IMR-90 (cell line): ENCODE measurements around the gene GRM8. TPM values are rescaled to one million over a fixed set of nuclear protein-coding genes. Genes with fewer than 3 reads are reported as not detected.

Experiments used
- ATAC-seq: fragments of 200-7000 bp; cut with Tn5 transposase; 2 replicates; pipeline ENCODE4 v1.9.1; 2020; ENCODE audit warnings: low read depth, mild to moderate bottlenecking, moderate library complexity
- BruUV-seq: library from RNA; stranded (reverse); fragments of 400-500 nt; replicated peaks from 2 replicates; lab custom pipeline; 2021; lab: Mats Ljungman, UMichigan
- CTCF ChIA-PET: fragments of 300-600 bp; formaldehyde crosslinking; extraction: SDS; loops from one replicate; lab custom pipeline; 2021; ENCODE audit warnings: antibody characterized with exemption; lab: Yijun Ruan, JAX
- POLR2A ChIA-PET: fragments of 300-600 bp; sonication (Branson Sonifier 250); formaldehyde crosslinking; loops from one replicate; lab custom pipeline; 2022; ENCODE audit warnings: antibody characterized with exemption; ENCODE audit not compliant: unreplicated experiment; lab: Charles Lee
- DNase-seq: peaks from one replicate; pipeline ENCODE4 v3.0.0; 2013
- H2AFZ ChIP-seq: replicated peaks from 2 replicates; pipeline ENCODE3; 2013; ENCODE audit warnings: low read length, mild to moderate bottlenecking; ENCODE audit not compliant: poor library complexity
- H2AK5ac ChIP-seq: 2 replicates; pipeline ENCODE4 v1.6.1; 2013; ENCODE audit warnings: low read depth, low read length, inconsistent platforms
- H2AK9ac ChIP-seq: replicated peaks from 2 replicates; pipeline ENCODE3; 2013; ENCODE audit warnings: mild to moderate bottlenecking, low read depth, low read length, moderate library complexity; ENCODE audit not compliant: poor library complexity
- H2BK120ac ChIP-seq: 2 replicates; pipeline ENCODE4 v1.6.1; 2013; ENCODE audit warnings: low read depth, low read length, inconsistent platforms
- H2BK15ac ChIP-seq: 3 replicates; pipeline ENCODE4 v1.6.1; 2013; ENCODE audit warnings: low read depth, low read length, inconsistent platforms
- H2BK20ac ChIP-seq: 2 replicates; pipeline ENCODE4 v1.6.1; 2013; ENCODE audit warnings: low read depth, mild to moderate bottlenecking, inconsistent platforms, low read length, moderate library complexity
- H2BK5ac ChIP-seq: 2 replicates; pipeline ENCODE4 v1.6.1; 2013; ENCODE audit warnings: mild to moderate bottlenecking, low read depth, low read length, inconsistent platforms; ENCODE audit not compliant: poor library complexity, severe bottlenecking
- H3K14ac ChIP-seq: replicated peaks from 2 replicates; pipeline ENCODE4 v1.6.1; 2013; ENCODE audit warnings: low read depth, low read length, inconsistent platforms
- H3K18ac ChIP-seq: 2 replicates; pipeline ENCODE4 v1.6.1; 2013; ENCODE audit warnings: low read depth, low read length, control low read depth
- H3K23ac ChIP-seq: 2 replicates; pipeline ENCODE4 v1.6.1; 2013; ENCODE audit warnings: low read depth, low read length, inconsistent platforms
- H3K27ac ChIP-seq: 2 replicates; pipeline ENCODE4 v1.5.1; 2013; ENCODE audit warnings: mild to moderate bottlenecking, control low read depth, low read length; ENCODE audit not compliant: insufficient read depth
- H3K27me3 ChIP-seq: 2 replicates; pipeline ENCODE4 v1.6.1; 2013; ENCODE audit warnings: low read length; ENCODE audit not compliant: control insufficient read depth, insufficient read depth
- H3K36me3 ChIP-seq: 2 replicates; pipeline ENCODE4 v1.6.1; 2013; ENCODE audit warnings: low read length, mixed read lengths; ENCODE audit not compliant: control insufficient read depth, insufficient read depth
- H3K4ac ChIP-seq: 2 replicates; pipeline ENCODE4 v1.6.1; 2013; ENCODE audit warnings: low read depth, low read length, inconsistent platforms
- H3K4me1 ChIP-seq: 2 replicates; pipeline ENCODE4 v1.6.1; 2013; ENCODE audit warnings: low read length, mixed read lengths; ENCODE audit not compliant: control insufficient read depth, insufficient read depth
- H3K4me2 ChIP-seq: 2 replicates; pipeline ENCODE4 v1.6.1; 2013; ENCODE audit warnings: low read depth, mild to moderate bottlenecking, control low read depth, low read length, moderate library complexity
- H3K4me3 ChIP-seq: 2 replicates; pipeline ENCODE4 v1.5.1; 2013; ENCODE audit warnings: low read depth, mild to moderate bottlenecking, control low read depth, low read length, moderate library complexity; ENCODE audit not compliant: insufficient read depth
- H3K56ac ChIP-seq: 2 replicates; pipeline ENCODE4 v1.6.1; 2013; ENCODE audit warnings: low read length, inconsistent platforms; ENCODE audit not compliant: insufficient read depth; ENCODE audit errors: extremely low read depth
- H3K79me1 ChIP-seq, 2 experiments: 2 replicates each; pipeline ENCODE4 v1.6.1; 2013; ENCODE audit warnings: low read length in 2 of 2, inconsistent platforms in 1 of 2, low read depth in 1 of 2
- H3K9ac ChIP-seq: 2 replicates; pipeline ENCODE4 v1.6.1; 2013; ENCODE audit warnings: low read depth, low read length, control low read depth
- H3K9me1 ChIP-seq: 2 replicates; pipeline ENCODE4 v1.6.1; 2013; ENCODE audit warnings: low read length, inconsistent platforms; ENCODE audit not compliant: insufficient read depth
- H3K9me3 ChIP-seq: 2 replicates; pipeline ENCODE4 v1.6.1; 2013; ENCODE audit warnings: low read length; ENCODE audit not compliant: control insufficient read depth, insufficient read depth
- H4K20me1 ChIP-seq: 2 replicates; pipeline ENCODE4 v1.6.1; 2013; ENCODE audit warnings: low read length, inconsistent platforms; ENCODE audit not compliant: insufficient read depth
- H4K5ac ChIP-seq: 2 replicates; pipeline ENCODE4 v1.6.1; 2013; ENCODE audit warnings: mild to moderate bottlenecking, low read depth, low read length, control low read depth
- H4K8ac ChIP-seq, 2 experiments: 2 replicates each; pipeline ENCODE4 v1.6.1; 2013; ENCODE audit warnings: low read depth in 2 of 2, low read length in 2 of 2, control low read depth in 1 of 2, inconsistent platforms in 1 of 2
- H4K91ac ChIP-seq: 2 replicates; pipeline ENCODE4 v1.6.1; 2013; ENCODE audit warnings: low read depth, low read length, inconsistent platforms; ENCODE audit not compliant: insufficient read depth
- BHLHE40 ChIP-seq: fragments of 150-350 bp; IDR thresholded peaks from 2 replicates; pipeline ENCODE4 v1.6.1; 2016; ENCODE audit warnings: mild to moderate bottlenecking, low read depth, low read length
- CEBPB ChIP-seq: IDR thresholded peaks from 2 replicates; pipeline ENCODE4 v1.6.1; 2012; ENCODE audit warnings: low read depth, low read length, improper control_type of control experiment
- CHD1 ChIP-seq: IDR thresholded peaks from 2 replicates; pipeline ENCODE4 v1.6.1; 2012; ENCODE audit warnings: low read depth, low read length, improper control_type of control experiment
- FOS ChIP-seq: fragments of 150-350 bp; IDR thresholded peaks from 2 replicates; pipeline ENCODE4 v1.6.1; 2016; ENCODE audit warnings: low read depth, low read length
- MAFK ChIP-seq: IDR thresholded peaks from 2 replicates; pipeline ENCODE4 v1.6.1; 2012; ENCODE audit warnings: low read depth, low read length, improper control_type of control experiment
- MAZ ChIP-seq: IDR thresholded peaks from 2 replicates; pipeline ENCODE4 v1.6.1; 2012; ENCODE audit warnings: low read depth, mild to moderate bottlenecking, low read length, improper control_type of control experiment, moderate library complexity, borderline replicate concordance
- NFE2L2 ChIP-seq: fragments of 150-350 bp; IDR thresholded peaks from 2 replicates; pipeline ENCODE4 v1.6.1; 2016; ENCODE audit warnings: low read depth, mild to moderate bottlenecking, low read length
- RAD21 ChIP-seq: IDR thresholded peaks from 2 replicates; pipeline ENCODE4 v1.6.1; 2012; ENCODE audit warnings: low read length, improper control_type of control experiment
- RCOR1 ChIP-seq: IDR thresholded peaks from 2 replicates; pipeline ENCODE4 v1.6.1; 2012; ENCODE audit warnings: mild to moderate bottlenecking, low read length, improper control_type of control experiment; ENCODE audit not compliant: insufficient replicate concordance
- RFX5 ChIP-seq: IDR thresholded peaks from 2 replicates; pipeline ENCODE4 v1.8.0; 2012; ENCODE audit warnings: low read depth, mild to moderate bottlenecking, low read length, moderate library complexity
- SMC3 ChIP-seq: fragments of 150-350 bp; IDR thresholded peaks from 2 replicates; pipeline ENCODE4 v1.6.1; 2016; ENCODE audit warnings: low read depth, mild to moderate bottlenecking, antibody characterized with exemption, low read length, moderate library complexity
- WGBS, 2 experiments: methylation state at CpG; one replicate each; pipeline versions ENCODE4 v1.1.5 to v1.1.7; 2013; ENCODE audit warnings: missing lambda C conversion rate in 2 of 2; ENCODE audit not compliant: insufficient read length in 1 of 2; ENCODE audit errors: extremely low coverage in 2 of 2; 5-methylcytosine and 5-hydroxymethylcytosine counted together
- dilution Hi-C: fragments of 300-500 bp; cut with HindIII; formaldehyde crosslinking; loops from one replicate; pipeline ENCODE4 v1.14.3; 2018; ENCODE audit warnings: low sequenced_read_pairs; ENCODE audit not compliant: unreplicated experiment
- in situ Hi-C: fragments of 300-500 bp; cut with MboI; formaldehyde crosslinking; loops from 3 replicates; pipeline ENCODE4 v1.14.3; 2019; ENCODE audit warnings: low sequenced_read_pairs, inconsistent platforms, mixed read lengths
- intact Hi-C: fragments of 100-400 bp; cut with micrococcal nuclease; formaldehyde crosslinking; loops from 2 replicates; pipeline ENCODE4 v1.10.0; 2022
- polyA plus RNA-seq, 3 experiments: library from polyadenylated mRNA; depleted of rRNA; stranded (reverse); fragments of >200 nt; gene quantifications; 2 replicates each; pipeline ENCODE4 v1.2.3, GENCODE V29; 2012; ENCODE audit warnings: low replicate concordance in 1 of 3
- total RNA-seq: library from RNA; depleted of rRNA; stranded (reverse); fragments of >200 nt; gene quantifications from 2 replicates; pipeline ENCODE4 v1.2.3, GENCODE V29; 2012
- TF ChIP-seq, protein P1 (sequence below): fragments of 150-350 bp; IDR thresholded peaks from 2 replicates; pipeline ENCODE4 v1.6.1; 2017; ENCODE audit warnings: mild to moderate bottlenecking, antibody characterized with exemption, low read length, low read depth

The GRM8 gene
- total and polyA plus RNA-seq, 2 of the 4 experiments (the other 2 are of a cell fraction), result not detected

DNA sequence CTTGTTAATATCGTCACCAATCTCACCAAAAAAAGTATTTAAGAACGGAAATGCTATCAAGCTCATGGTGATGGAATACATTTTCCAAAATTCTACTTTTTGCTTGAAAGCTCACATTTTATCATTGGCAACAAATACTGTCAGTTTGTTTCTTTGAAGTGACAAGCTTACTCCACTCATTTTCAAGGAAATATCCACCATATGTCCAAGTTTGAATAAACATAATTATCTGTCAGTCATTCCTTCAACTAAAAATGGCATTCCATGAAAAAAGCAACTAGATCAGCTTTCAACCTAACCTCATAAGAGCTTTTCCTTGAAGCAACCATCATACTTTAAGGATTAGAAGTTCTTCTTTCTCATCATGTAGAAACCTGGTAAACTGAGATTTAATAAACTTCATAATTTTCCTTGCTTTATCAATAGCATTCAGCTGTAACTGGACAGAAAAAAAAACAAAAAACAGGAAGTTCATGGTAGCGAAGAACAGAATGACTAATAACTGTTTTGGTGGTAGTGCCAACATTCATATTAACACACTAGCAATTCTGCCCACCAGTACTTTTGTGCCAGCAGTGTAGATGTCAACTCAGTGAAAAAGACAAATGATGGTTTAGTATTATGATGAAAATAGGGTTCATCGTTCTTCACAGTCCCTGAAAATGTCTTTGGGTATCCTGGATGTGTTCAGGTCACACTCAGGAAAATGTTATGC, 764.9 kb downstream of the GRM8 start:
- peaks cover 7% of the 10 kb centered on the region for H3K9me3 ChIP-seq
- no peak overlapping the region for H2BK120ac ChIP-seq
- no peak overlapping the region for H4K91ac ChIP-seq
- H3K9me1 ChIP-seq, result no peaks in the 10 kb centered on the region
- ATAC-seq (no peak), DNase-seq (no peak)
- no peak overlapping the region for H3K27ac ChIP-seq
- no CpG with 5 or more reads among the region's 4 CpGs for WGBS, 2 experiments
- H3K56ac ChIP-seq, result no peak overlapping the region
- H4K5ac ChIP-seq, result no peak overlapping the region
- H3K14ac ChIP-seq, result no peak overlapping the region
- no peak overlapping the region for H2BK15ac ChIP-seq
- no peaks in the 10 kb centered on the region for H3K27me3 ChIP-seq
- TF ChIP-seq CHD1 (no peak), RCOR1 (no peak), FOS (no peak), NFE2L2 (no peak), BHLHE40 (no peak), SMC3 (no peak), RAD21 (no peak), MAFK (no peak), MAZ (no peak), RFX5 (no peak), CEBPB (no peak)
- TF ChIP-seq, protein P1, sequence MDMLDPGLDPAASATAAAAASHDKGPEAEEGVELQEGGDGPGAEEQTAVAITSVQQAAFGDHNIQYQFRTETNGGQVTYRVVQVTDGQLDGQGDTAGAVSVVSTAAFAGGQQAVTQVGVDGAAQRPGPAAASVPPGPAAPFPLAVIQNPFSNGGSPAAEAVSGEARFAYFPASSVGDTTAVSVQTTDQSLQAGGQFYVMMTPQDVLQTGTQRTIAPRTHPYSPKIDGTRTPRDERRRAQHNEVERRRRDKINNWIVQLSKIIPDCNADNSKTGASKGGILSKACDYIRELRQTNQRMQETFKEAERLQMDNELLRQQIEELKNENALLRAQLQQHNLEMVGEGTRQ, result no peak
- no peak overlapping the region for H3K4me3 ChIP-seq
- H3K36me3 ChIP-seq, result no peaks in the 10 kb centered on the region
- no peak overlapping the region for H3K18ac ChIP-seq
- H4K20me1 ChIP-seq, result no peaks in the 10 kb centered on the region
- H3K4me2 ChIP-seq, result no peak overlapping the region
- in situ Hi-C loops (no loop called here), intact Hi-C loops (no loop called here), dilution Hi-C loops (no loop called here)
- POLR2A ChIA-PET, result no interaction called here
- no peak overlapping the region for H2BK20ac ChIP-seq
- H2BK5ac ChIP-seq, result no peak overlapping the region
- no peak overlapping the region for H3K9ac ChIP-seq
- no peak overlapping the region for H3K4ac ChIP-seq
- BruUV-seq, result no TSS peak
- no peak overlapping the region for H2AK5ac ChIP-seq
- no peak overlapping the region for H2AK9ac ChIP-seq
- no peaks in the 10 kb centered on the region for H3K4me1 ChIP-seq
- no peak overlapping the region for H4K8ac ChIP-seq
- CTCF ChIA-PET, result no interaction called here
- H3K79me1 ChIP-seq, result no peaks in the 10 kb centered on the region
- H3K23ac ChIP-seq, result no peak overlapping the region
- H2AFZ ChIP-seq, result no peak overlapping the region
